ENCODE results near the gene HARS2.
"Not testable (repeated sequence)": the region's sequence is repeated elsewhere in the genome, so short reads cannot be mapped to it uniquely, and the experiment has no call there.

The HARS2 gene

GRCh38 chr5:140707812-140708211 lies 16.6 kb downstream of the HARS2 start:
- H3K4me3 ChIP-seq (ENCODE audit: low read length) = no peak overlapping the region
- DNase-seq (ENCODE audit: low read depth) = no peak
- no peak for TF ChIP-seq CTCF (conservative IDR thresholded peaks at IDR 0.05; ENCODE audit: low read depth, low read length)

- not testable (repeated sequence) for DNase-seq (ENCODE audit: low read depth); H3K4me3 ChIP-seq (ENCODE audit: low read length)
These were observed 17.5 kb downstream of the HARS2 start for GRCh38 chr5:140708787-140709186.

GRCh38 chr5:140710899-140711552 lies 19.8 kb downstream of the HARS2 start:
- peak; percentile 92 for DNase-seq (ENCODE audit: low read depth)
- no peak for TF ChIP-seq CTCF (conservative IDR thresholded peaks at IDR 0.05; ENCODE audit: low read depth, low read length)
- peak overlapping the region; percentile 77 for H3K4me3 ChIP-seq (ENCODE audit: low read length)

- no peak overlapping the region for H3K4me3 ChIP-seq (ENCODE audit: low read length)
- no peak for TF ChIP-seq CTCF (conservative IDR thresholded peaks at IDR 0.05; ENCODE audit: low read depth, low read length)
These were observed 20.5 kb downstream of the HARS2 start for GRCh38 chr5:140711794-140712193.

GRCh38 chr5:140713562-140714094 lies 22.4 kb downstream of the HARS2 start:
- TF ChIP-seq CTCF (conservative IDR thresholded peaks at IDR 0.05; ENCODE audit: low read depth, low read length) = no peak
- no peak for DNase-seq (ENCODE audit: low read depth)
- no peak overlapping the region for H3K4me3 ChIP-seq (ENCODE audit: low read length)

More at GRCh38 chr5:140711794-140712193, 20.5 kb downstream of the HARS2 start:
- DNase-seq (ENCODE audit: low read depth) = no peak

- not testable (repeated sequence) for DNase-seq (ENCODE audit: low read depth); H3K4me3 ChIP-seq (ENCODE audit: low read length)
These were observed 25.0 kb downstream of the HARS2 start for GRCh38 chr5:140716238-140716637.

GRCh38 chr5:140718266-140718592 lies 27.0 kb downstream of the HARS2 start:
- H3K4me3 ChIP-seq (ENCODE audit: low read length) = peak overlapping the region; percentile 26
- DNase-seq (ENCODE audit: low read depth) = no peak
- no peak for TF ChIP-seq CTCF (conservative IDR thresholded peaks at IDR 0.05; ENCODE audit: low read depth, low read length)

GRCh38 chr5:140720738-140721137 lies 29.5 kb downstream of the HARS2 start:
- H3K4me3 ChIP-seq (ENCODE audit: low read length); DNase-seq (ENCODE audit: low read depth): not testable (repeated sequence)

GRCh38 chr5:140721395-140721794 lies 30.1 kb downstream of the HARS2 start:
- H3K4me3 ChIP-seq (ENCODE audit: low read length); DNase-seq (ENCODE audit: low read depth): not testable (repeated sequence)
